GM19328 (cell line): Measurements from ENCODE around the gene SLC46A3.
A peak's percentile ranks its signal among the peaks of the same experiment; 100 is the strongest.
"Not testable (repeated sequence)": the region's sequence is repeated elsewhere in the genome, so short reads cannot be mapped to it uniquely, and the experiment has no call there.

Experiments
- ATAC-seq: cut with Tn5 transposase; IDR thresholded peaks from one replicate; pipeline ENCODE4 v1.9.1; 2021; ENCODE audit warnings: mild to moderate bottlenecking, moderate library complexity; ENCODE audit not compliant: unreplicated experiment

The SLC46A3 gene

DNA sequence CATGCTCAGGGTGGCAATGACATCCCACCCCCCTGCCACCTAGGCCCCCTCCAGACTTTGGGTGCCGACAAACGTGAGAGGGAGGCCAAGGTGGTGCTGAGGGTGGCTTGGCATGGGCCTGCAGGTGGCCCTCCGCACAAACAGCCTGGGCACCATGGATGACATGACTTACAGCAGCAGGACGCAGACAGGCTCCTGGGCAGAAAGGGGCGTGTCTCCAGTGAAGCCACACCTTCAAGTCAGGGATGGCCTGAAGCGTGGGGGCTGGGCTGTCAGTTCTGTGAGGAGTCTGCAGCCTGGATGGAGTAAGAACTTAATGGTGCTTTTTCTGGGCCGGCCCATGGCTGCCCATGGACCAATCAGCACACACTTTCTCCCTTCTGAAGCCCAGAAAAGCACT lies 34.5 kb downstream of the SLC46A3 start:
- ATAC-seq, result no peak

GRCh38 chr13:28683169-28683568 lies 35.6 kb downstream of the SLC46A3 start:
- not testable (repeated sequence) for ATAC-seq

- no peak for ATAC-seq
These were observed 38.2 kb downstream of the SLC46A3 start for GRCh38 chr13:28680541-28680940.

- no peak for ATAC-seq
These were observed 39.1 kb downstream of the SLC46A3 start for GRCh38 chr13:28679628-28680027.

DNA sequence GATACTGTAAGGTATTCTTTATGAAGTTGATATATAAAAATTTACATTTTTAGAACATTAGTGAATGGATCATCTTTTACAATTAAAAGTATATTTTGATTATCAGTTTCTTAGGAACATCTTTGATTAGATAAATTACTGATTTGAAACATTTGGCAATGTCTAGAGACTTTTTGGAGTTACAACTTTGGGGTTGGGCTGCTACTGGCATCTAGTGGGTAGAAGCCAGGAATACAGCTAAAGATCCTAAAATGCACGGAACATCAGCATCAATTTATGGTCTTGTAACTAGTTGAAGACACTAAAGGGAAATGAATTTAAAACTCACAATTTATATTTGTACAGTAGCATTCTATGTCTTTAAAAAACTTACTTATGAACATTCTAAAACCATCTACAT lies 40.0 kb downstream of the SLC46A3 start:
- ATAC-seq, result no peak

DNA sequence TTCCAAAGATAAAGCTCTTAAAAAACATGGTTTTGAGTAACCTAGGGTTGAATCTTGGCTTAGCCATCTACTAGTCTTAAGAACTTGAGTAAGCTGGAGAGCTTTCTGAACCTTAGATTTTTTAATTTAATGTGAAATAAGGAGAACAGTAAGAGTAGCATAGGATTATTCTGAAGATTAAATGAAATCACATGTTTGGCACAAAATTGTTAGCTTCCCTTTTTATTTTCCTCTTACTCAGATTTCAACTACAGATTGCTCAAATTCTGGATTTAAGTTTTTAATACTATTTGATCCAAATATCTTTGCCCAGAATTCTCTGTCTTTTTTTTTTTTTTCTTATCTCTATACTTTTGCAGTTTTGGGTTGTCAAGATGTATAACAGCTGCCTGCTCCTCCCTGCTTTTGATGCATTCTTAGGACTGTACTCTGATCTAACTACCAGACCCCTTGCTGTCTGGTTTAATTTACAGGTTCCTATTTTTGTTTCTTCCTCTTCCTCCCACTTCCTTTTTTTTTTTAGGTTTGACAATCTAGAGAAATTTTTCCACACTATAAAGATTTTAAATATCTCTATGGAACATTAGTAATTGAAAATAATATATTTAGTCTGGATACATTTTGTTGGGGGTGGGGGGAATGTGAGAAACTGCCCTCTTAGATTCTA lies 47.5 kb downstream of the SLC46A3 start:
- no peak for ATAC-seq

- no peak for ATAC-seq
These were observed 51.8 kb downstream of the SLC46A3 start for GRCh38 chr13:28666897-28667488.

- peak; percentile 19 for ATAC-seq
These were observed 59.2 kb downstream of the SLC46A3 start for GRCh38 chr13:28659621-28659970.

GRCh38 chr13:28658796-28659620 lies 59.8 kb downstream of the SLC46A3 start, which contains the start of gene POMP:
Gene POMP (plus strand): TSS chr13:28659130. CDS start chr13:28659185, 55 bp downstream.
- peak; percentile 82 for ATAC-seq

DNA sequence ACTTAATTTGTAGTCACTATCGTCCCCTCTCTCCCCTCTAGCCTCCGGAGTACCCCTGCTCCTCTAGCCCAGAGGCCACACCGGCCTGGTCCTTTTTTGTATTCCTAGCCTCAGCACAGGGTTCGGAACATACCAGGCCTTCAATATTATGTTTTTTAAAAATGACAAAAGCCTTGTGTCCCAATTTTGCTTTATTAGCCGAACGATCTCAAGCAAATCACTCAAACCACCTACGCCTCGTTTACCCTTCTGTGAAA lies 60.3 kb downstream of the SLC46A3 start:
- peak; percentile 22 for ATAC-seq

GRCh38 chr13:28657784-28658538 lies 60.8 kb downstream of the SLC46A3 start:
- no peak for ATAC-seq

GRCh38 chr13:28655561-28655960 lies 63.2 kb downstream of the SLC46A3 start:
- no peak for ATAC-seq

DNA sequence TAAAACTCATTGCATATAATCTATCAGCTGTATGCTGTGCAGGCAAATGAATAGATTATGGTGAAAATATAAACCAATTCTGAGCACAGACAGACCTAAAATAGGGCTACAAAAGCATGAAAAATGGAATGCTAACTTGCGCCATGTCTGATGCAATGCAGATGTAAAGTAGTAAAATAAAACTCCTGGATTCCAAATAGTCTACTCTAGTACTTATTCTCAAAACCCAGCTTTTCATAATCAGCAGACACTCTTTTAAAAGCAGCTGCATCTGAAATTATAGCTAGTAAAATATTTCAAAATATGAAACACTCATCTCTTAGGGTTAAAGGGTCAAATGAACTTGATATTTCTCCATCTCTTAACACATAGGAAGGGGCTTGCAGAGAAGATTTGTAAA lies 64.5 kb downstream of the SLC46A3 start:
- ATAC-seq, result no peak

- ATAC-seq, result no peak
These were observed 65.7 kb downstream of the SLC46A3 start for GRCh38 chr13:28653111-28653510.

- no peak for ATAC-seq
These were observed 66.9 kb downstream of the SLC46A3 start for GRCh38 chr13:28651810-28652401.

DNA sequence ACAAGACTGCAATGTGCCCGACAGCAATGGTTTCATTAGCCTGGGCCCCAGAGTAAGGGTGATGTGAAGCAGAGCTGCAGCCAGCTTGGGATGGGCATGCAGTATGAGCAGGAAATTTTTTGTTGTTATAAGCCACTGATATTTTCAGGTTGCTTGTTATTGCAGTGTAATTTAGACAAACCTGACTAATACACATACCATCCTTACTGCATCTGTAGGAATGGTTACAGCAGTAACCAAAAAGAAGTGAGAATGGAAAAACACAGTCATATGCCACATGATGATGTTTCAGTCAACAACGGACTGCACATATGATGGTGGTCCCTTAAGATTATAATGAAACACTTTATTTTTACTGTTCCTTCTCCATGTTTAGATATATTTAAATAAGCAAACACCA lies 68.5 kb downstream of the SLC46A3 start:
- ATAC-seq, result no peak
